A172 (cell line): Measurements from ENCODE around the gene AGFG1. TPM values are rescaled to one million over a fixed set of nuclear protein-coding genes. Genes with fewer than 3 reads are reported as not detected.

ENCODE experiments used
- DNase-seq: peaks from one replicate; pipeline ENCODE4 v3.0.0-alpha.2; 2015; ENCODE audit warnings: low spot score
- total RNA-seq: library from RNA; depleted of rRNA; stranded (reverse); fragments of >200 nt; shearing (Covaris generic); gene quantifications from 2 replicates; pipeline ENCODE4 v1.2.3, GENCODE V29; 2014; rRNA removed

The AGFG1 gene
- 47.0 and 69.9 TPM in 2 replicates for total RNA-seq

GRCh38 chr2:227471924-227472264, at the start of gene AGFG1:
TSS of gene AGFG1 (plus strand) at chr2:227472156. CDS start at chr2:227472422, 266 bp downstream.
- peak; percentile 51 for DNase-seq

DNA sequence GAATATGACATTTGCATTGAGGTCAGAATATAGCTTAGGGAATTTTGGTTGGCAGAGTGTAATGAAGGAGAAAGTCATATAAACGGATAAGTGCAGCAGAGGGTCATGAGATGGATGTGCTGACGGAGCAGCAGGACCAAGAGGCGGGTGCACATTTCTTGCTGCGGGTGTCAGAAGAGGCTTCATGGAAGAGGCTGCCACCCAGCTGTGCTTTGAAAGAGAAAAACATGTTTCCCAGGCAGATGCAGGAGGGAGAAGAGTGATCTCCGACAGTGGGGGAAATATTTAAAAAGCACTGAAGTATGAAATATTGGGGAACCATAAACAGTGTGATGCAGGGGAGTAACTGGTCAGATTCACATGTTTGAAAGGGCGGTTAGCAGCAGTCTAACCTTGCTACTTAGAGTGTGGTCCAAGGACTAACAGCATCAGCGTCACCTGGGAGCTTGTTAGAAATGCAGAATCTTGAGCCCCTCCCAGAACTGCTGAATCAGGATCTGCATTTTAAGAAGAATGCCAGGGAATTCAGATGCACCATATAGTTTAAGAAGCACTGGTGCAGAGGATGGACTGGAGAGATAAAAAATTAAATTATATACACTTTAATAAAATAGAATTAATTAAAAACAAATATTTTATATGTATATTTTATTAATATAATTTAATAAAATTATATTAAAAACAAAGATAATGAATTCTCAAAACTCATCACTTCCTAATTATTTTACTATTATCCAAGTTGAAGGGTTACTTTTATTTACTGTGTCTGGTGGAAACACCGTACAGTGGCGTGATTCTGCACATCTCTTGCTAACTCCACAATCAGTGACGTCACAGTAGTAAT, 48.1 kb upstream of the AGFG1 start:
- no peak for DNase-seq

DNA sequence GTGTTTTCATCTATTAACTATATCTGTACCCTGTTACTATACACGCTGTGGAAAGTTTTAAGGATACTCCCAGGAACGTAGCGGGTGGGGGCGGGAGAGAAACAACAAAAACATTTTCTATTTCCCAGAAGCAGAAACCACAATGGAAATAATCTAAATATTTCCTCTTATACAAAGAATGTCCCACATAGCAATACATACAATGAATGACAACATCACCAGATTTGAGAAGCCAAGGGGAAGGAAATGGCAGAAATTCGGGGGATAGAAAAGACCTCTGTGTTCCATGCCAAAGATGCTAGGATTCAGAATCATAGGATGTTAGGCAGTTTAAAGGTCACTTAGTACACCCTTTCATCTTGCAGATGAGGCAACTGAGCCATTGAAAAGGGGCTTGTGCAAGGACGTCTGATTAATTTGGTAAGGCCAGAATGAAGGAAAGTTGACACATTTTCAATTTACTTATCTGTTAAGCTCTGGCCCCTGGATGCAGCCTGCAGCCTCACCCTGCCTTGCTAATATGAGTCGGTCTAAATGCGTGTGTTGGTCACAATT, 43.1 kb upstream of the AGFG1 start:
- no peak for DNase-seq

- DNase-seq = no peak
Measured at GRCh38 chr2:227430639-227431038, 41.3 kb upstream of the AGFG1 start.

GRCh38 chr2:227433171-227433570, 38.8 kb upstream of the AGFG1 start:
- no peak for DNase-seq

GRCh38 chr2:227436436-227437174, 35.4 kb upstream of the AGFG1 start:
- DNase-seq = no peak

GRCh38 chr2:227439214-227439613, 32.7 kb upstream of the AGFG1 start:
- no peak for DNase-seq

DNA sequence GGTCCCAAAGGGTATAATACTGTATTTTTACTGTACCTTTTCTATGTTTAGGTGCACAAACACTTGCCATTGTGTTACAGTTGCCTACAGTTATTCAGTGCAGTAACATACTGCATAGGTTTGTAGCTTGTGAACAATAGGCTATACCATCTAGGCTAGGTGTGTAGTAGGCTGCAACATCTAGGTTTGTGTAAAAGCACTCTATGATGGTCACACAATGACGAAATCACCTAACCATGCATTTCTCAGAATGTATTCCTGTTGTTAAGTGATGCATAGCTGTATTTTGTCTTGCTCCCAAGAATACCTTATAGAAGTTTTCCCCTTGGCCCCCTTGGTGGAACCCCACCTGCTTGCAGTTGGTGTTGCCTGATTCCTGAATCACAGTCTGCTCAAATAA, 29.3 kb upstream of the AGFG1 start:
- DNase-seq = no peak

- no peak for DNase-seq
Measured at GRCh38 chr2:227443889-227444568, 27.9 kb upstream of the AGFG1 start.

DNA sequence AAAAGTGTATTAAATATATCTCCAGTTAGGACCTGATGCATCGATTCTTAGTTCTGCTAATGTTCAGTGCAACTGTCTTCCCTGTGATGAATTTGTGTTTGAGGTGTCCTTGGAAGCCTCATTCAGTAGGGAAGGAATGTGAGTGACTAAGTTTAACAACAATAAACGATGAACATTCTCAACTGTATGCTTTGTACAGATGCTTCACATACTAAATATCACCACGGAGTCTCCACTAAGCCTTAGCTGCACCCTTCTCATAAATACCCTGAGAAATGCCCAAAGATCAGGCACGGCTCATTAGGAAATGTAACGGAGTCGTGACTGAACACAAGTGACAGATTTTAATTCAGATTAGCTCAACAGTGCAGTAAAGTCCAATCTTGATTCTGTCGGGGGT, 24.4 kb upstream of the AGFG1 start:
- DNase-seq = peak; percentile 47

DNA sequence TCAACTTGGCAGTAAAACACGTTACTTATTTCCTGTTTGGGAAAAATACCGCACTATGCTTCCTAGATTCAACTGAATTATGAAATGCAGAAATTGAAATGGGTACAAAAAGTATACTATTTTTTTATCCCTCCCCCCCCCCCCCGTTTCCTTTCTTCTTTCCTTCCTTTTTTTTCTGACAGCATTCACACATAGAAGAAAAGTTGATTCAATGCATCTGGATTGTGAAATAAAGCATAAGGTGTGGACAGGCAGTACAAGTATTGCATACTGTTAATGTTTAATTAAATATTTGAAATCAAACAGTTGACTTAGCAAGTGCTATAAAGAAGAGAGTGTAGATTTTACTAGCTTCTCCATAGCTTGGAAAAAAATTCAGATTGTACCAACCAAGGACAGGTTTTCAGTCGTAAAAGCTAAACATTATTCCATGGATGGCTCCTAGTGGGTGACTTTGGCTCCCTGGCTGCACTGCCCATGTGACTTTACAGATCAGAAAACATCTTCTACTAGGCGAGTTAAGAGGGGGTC, 21.6 kb upstream of the AGFG1 start:
- no peak for DNase-seq

DNA sequence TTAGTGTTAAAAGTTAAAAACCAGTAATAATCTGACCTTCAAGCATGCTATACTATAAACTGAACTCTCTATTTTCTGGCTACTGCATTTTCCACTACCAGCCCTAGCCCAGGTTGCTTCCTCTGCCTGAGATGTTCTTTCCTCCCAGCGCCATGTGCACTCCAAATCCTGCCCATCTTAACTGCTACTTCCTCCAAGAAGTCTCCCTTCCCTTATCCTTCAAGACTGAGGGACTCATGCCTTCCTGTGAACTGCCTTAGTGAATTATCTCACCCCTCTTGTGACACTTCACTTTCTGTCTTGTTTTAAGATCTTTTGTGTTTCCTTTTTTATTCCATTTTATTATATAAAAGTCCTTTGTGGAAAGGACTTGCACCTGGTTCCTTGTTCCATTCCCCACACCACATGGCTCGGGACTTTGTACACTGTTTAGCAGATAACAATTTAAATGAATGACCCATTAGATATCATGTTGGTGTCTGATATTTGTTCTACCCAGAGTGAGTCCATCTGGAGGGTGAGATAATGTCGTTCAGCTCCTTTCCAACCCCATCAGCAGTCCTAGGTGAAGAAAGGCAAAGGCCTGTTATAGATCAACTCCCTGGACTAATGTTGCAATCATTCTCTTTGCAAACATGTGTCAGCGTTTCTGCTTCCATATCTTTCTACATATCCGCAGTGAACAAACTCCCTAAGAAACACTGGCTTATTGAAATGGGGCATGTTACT, 20.9 kb upstream of the AGFG1 start:
- no peak for DNase-seq

DNA sequence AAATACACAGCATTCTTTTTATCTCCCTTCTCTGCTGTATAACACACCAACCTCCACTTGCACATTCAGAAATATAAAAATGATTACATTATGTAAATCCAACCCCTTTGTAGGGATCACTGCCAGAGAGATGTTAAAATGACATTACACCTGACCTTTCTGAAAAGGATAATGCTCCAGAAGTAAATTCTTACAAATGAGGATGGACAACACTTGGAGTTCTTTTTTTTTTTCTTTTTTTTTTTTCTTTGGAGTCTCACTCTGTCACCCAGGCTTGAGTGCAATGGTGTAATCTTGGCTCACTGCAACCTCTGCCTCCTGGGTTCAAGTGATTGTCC, 20.3 kb upstream of the AGFG1 start:
- no peak for DNase-seq

- no peak for DNase-seq
Measured at GRCh38 chr2:227453810-227454209, 18.1 kb upstream of the AGFG1 start.

- no peak for DNase-seq
Measured at GRCh38 chr2:227454323-227454860, 17.6 kb upstream of the AGFG1 start.

GRCh38 chr2:227455200-227455599, 16.8 kb upstream of the AGFG1 start:
- DNase-seq = no peak

DNA sequence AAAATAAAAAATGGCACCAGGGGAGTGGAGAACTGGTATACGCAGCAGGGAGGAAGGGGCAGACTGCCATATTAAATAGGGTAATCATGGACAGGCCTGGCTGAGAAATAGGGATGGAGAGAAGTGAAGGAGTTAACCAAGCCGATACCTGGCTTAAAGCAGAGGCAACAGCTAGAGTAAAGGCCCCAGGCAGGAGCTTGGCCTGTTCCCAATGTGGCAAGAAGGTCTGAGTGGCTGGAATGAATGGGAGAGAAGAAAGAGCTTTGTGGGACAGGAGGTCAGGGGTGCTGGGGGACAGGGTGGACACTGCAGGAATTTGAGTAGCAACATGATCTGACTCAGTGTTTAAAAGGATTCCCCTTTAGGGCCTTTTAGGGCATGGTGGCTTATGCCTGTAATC, 15.9 kb upstream of the AGFG1 start:
- DNase-seq = no peak

GRCh38 chr2:227456772-227457171, 15.2 kb upstream of the AGFG1 start:
- no peak for DNase-seq

DNA sequence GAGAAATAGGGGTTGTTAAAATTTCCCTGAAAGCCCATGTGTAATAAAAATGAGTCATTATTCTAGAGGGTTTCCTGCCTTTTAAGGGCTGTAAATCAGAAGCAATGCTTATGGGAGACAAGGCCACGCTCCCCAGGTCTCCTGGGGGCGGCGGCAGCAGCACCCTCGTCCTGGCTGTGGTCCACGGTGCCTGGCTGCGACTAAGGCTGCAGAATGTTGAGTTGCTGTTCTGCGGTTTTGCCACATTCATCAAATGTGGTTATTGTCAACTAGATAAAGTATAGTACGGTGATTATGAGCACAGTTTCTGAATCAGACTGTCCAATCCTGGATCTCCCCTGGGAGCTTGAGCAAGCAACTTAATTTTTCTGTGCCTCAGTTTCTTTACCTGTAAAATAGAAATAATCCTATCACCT, 11.9 kb upstream of the AGFG1 start:
- peak; percentile 97 for DNase-seq

DNA sequence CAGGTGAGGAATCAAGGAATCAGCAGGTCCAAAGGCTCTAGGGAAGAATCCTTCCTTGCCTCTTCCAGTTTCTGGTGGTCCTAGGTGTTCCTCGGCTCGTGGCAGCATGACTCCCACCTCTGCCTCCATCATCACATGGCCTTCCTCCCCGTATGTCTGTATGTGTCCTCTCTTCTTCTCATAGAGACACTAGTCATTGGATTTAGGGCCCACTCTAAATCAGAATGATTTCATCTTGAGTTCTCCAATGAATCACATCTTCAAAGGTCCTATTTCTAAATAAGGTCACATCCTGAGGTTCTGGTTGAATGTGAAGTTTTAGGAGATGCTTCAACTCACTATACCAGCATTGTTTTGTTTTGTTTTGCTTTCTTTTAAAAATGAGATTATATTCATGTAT, 11.1 kb upstream of the AGFG1 start:
- DNase-seq = no peak

- DNase-seq = no peak
Measured at GRCh38 chr2:227461811-227462461, 10.0 kb upstream of the AGFG1 start.
